C4-2B (cell line): ENCODE measurements around the gene GABRB1.

Experiments used
- CTCF ChIP-seq: fragments of 450-650 bp; conservative IDR thresholded peaks from 2 replicates; pipeline ENCODE4 v1.5.1; 2017; ENCODE audit warnings: mild to moderate bottlenecking
- ZFX ChIP-seq: fragments of 450-650 bp; IDR thresholded peaks from 2 replicates; pipeline ENCODE4 v1.6.1; 2017

DNA sequence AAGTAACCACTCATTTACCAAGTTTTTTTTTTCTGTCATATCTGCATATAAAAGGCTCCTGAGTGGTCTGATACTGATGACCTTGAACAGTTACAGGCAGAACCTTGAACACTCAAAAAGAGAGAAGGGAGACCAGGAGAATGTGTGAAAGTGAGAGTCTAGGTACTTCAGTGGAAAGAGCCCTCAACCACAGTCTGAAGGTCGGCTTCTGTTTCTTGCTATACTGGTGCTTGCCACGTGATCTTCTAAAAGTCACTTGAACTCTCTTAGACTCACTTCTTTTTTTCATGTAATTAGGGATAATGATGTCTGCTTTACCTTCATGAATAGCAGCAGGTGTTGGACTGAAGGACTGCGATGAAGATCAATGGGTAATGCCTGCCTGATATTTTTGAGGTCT lies 22.8 kb downstream of the GABRB1 start:
- TF ChIP-seq CTCF (no peak), ZFX (no peak)
